ENCODE results near the gene SEMA5B. TPM values are rescaled to one million over a fixed set of nuclear protein-coding genes. Genes with fewer than 3 reads are reported as not detected.

SEMA5B gene
- total RNA-seq, 1 experiment from 2014 or later: 9.4 TPM

DNA sequence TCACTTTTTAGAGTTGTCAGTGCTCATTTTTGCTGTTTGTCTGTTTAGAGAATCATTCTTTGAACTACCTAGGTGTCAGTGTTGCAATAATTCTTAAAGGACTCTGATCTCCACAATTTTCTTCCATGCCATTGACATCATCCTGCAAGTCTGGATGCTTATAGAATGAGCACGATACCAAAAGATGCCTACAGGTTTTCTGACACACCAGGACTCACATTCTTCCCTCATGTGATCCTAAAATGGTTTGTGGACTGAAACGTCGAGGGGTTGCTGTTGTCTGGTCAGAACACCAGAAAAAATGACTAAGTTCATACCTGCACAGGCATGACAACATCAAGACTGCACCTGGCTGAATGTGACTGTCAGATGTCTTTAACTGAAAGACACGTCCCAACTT is 95.9 kb downstream of the SEMA5B start:
- H2BK15ac ChIP-seq (ENCODE audit: low read depth, low read length): no peak overlapping the region
- H3T11ph ChIP-seq (ENCODE audit: low read length): no peak overlapping the region
- no peaks in the 10 kb centered on the region for H4K20me1 ChIP-seq (ENCODE audit: control insufficient read depth, insufficient read depth, insufficient read length)
- H3K27ac Mint-ChIP-seq: no peak overlapping the region
- WGBS (ENCODE audit: extremely low coverage, insufficient read length, low lambda C conversion rate): no CpG with 5 or more reads among the region's 4 CpGs
- no peak overlapping the region for H3K18ac ChIP-seq (ENCODE audit: insufficient read length, low read depth, low read length)
- TF ChIP-seq, protein P1, sequence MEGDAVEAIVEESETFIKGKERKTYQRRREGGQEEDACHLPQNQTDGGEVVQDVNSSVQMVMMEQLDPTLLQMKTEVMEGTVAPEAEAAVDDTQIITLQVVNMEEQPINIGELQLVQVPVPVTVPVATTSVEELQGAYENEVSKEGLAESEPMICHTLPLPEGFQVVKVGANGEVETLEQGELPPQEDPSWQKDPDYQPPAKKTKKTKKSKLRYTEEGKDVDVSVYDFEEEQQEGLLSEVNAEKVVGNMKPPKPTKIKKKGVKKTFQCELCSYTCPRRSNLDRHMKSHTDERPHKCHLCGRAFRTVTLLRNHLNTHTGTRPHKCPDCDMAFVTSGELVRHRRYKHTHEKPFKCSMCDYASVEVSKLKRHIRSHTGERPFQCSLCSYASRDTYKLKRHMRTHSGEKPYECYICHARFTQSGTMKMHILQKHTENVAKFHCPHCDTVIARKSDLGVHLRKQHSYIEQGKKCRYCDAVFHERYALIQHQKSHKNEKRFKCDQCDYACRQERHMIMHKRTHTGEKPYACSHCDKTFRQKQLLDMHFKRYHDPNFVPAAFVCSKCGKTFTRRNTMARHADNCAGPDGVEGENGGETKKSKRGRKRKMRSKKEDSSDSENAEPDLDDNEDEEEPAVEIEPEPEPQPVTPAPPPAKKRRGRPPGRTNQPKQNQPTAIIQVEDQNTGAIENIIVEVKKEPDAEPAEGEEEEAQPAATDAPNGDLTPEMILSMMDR (conservative IDR thresholded peaks at IDR 0.05): no peak
- H3K4me2 ChIP-seq (ENCODE audit: insufficient read depth, insufficient read length, low read length): no peak overlapping the region
- H3K23ac ChIP-seq (ENCODE audit: insufficient read length, low read depth, low read length): no peak overlapping the region
- H3K23me2 ChIP-seq (ENCODE audit: insufficient read length, low read depth, low read length, poor library complexity, severe bottlenecking): no peaks in the 10 kb centered on the region
- no peaks in the 10 kb centered on the region for H3K79me2 ChIP-seq (ENCODE audit: insufficient read depth, low read length)
- H3K27ac ChIP-seq (ENCODE audit: insufficient read length, low read depth, low read length): no peak overlapping the region
- H2BK5ac ChIP-seq (ENCODE audit: insufficient read length, low read length): no peak overlapping the region
- H3K4me3 Mint-ChIP-seq: no peak overlapping the region
- no peaks in the 10 kb centered on the region for H3K79me1 ChIP-seq (ENCODE audit: insufficient read depth, low read depth, low read length, poor library complexity, severe bottlenecking)
- no peak overlapping the region for H3K56ac ChIP-seq (ENCODE audit: insufficient read length, low read depth, low read length)
- H2BK12ac ChIP-seq (ENCODE audit: insufficient read length, low read depth, low read length): no peak overlapping the region
- no peak overlapping the region for H2BK120ac ChIP-seq (ENCODE audit: low read depth, low read length, poor library complexity, severe bottlenecking)
- no peak overlapping the region for H4K5ac ChIP-seq (ENCODE audit: insufficient read length, low read depth, low read length)
- no peak overlapping the region for H2AFZ ChIP-seq (ENCODE audit: low read length)
- peaks cover 1% of the 10 kb centered on the region; the same call in 1 of the 2 replicates for H3K27me3 Mint-ChIP-seq (ENCODE audit: low read depth)
- no peaks in the 10 kb centered on the region for H3K9me3 ChIP-seq (ENCODE audit: control insufficient read depth, low read depth, low read length)
- no peak overlapping the region for H4K8ac ChIP-seq (replicated peaks; ENCODE audit: insufficient read length, low read depth, low read length)
- H3K14ac ChIP-seq (ENCODE audit: insufficient read depth, low read length): no peak overlapping the region
- no peak overlapping the region for H2BK20ac ChIP-seq (ENCODE audit: low read depth, low read length, poor library complexity, severe bottlenecking)
- H3K27me3 ChIP-seq (ENCODE audit: insufficient read depth, low read length): no peaks in the 10 kb centered on the region
- no peaks in the 10 kb centered on the region for H3K4me1 Mint-ChIP-seq
- H2AK5ac ChIP-seq (ENCODE audit: insufficient read length, low read length): no peak overlapping the region
- H4K91ac ChIP-seq (ENCODE audit: insufficient read length, low read depth, low read length): no peak overlapping the region
- no peak overlapping the region for H3K4ac ChIP-seq (ENCODE audit: low read depth, low read length)
- no peak overlapping the region for H3K9ac ChIP-seq (ENCODE audit: extremely low read depth, insufficient read length, low read length)
- H3K36me3 Mint-ChIP-seq (ENCODE audit: insufficient read depth in 1 of 3, low read depth in 3 of 3): no peaks in the 10 kb centered on the region
- no peaks in the 10 kb centered on the region for H3K9me3 Mint-ChIP-seq
- H3K4me1 ChIP-seq (ENCODE audit: insufficient read depth, low read length): no peaks in the 10 kb centered on the region
- DNase-seq: no peak

Measured in H9 (cell line).